ENCODE results near the gene FBXL4. TPM values are rescaled to one million over a fixed set of nuclear protein-coding genes. Genes with fewer than 3 reads are reported as not detected.

Gene FBXL4
- total and polyA plus RNA-seq, 8 donors, result 2.6 to 16.9 (median 11.1) TPM

- WGBS, 2 donors, result 14 to 15% methylated on average over 36 to 44 of the region's 44 CpGs
- no peak for TF ChIP-seq CTCF (IDR thresholded peaks at IDR 0.05)
- Histone ChIP-seq H3K27me3 (peaks cover 8 to 83% (median 22%) of the 10 kb centered on the region in 4 donors), H3K9me3 (no peaks in the 10 kb centered on the region), H3K4me1 (peaks cover 0 to 9% (median 8%) of the 10 kb centered on the region in 3 donors), H3K36me3 (no peaks in the 10 kb centered on the region), H3K27ac (no peak overlapping the region), H3K4me3 (no peak overlapping the region)
- ATAC-seq (no peak), DNase-seq (peak in 3 of 6 donors; percentile 25 to 70 (median 62)), FAIRE-seq (no peak)
- intact Hi-C loops (cut with DNase I), result loop anchor here in 2 of 3 donors (10.0 kb wide), 2 partner anchors 1338 to 1348 kb away; no protein-coding TSS in a partner anchor
Observed at GRCh38 chr6:98842342-98843180, 105.2 kb downstream of the FBXL4 start.

GRCh38 chr6:98841621-98842341 lies 106.0 kb downstream of the FBXL4 start:
- peaks cover 15 to 83% (median 24%) of the 10 kb centered on the region in 4 donors for H3K27me3 ChIP-seq
- intact Hi-C loops (cut with DNase I), result loop anchor here in 2 of 3 donors (10.0 kb wide), 2 partner anchors 1337 to 1347 kb away; no protein-coding TSS in a partner anchor

GRCh38 chr6:98840996-98841513 lies 106.7 kb downstream of the FBXL4 start:
- ATAC-seq, result no peak
- FAIRE-seq, result no peak
- intact Hi-C loops (cut with DNase I), result loop anchor here in 2 of 3 donors (10.0 kb wide), 2 partner anchors 1336 to 1346 kb away; no protein-coding TSS in a partner anchor
- Histone ChIP-seq H3K27me3 (peaks cover 12 to 85% (median 29%) of the 10 kb centered on the region in 4 donors), H3K4me1 (peaks cover under 1 to 9% (median 8%) of the 10 kb centered on the region in 3 donors), H3K4me3 (no peak overlapping the region), H3K27ac (no peak overlapping the region), H3K36me3 (no peaks in the 10 kb centered on the region), H3K9me3 (no peaks in the 10 kb centered on the region)
- no peak for DNase-seq
- no peak for TF ChIP-seq CTCF (IDR thresholded peaks at IDR 0.05)

More at GRCh38 chr6:98841621-98842341, 106.0 kb downstream of the FBXL4 start:
- no peak for TF ChIP-seq CTCF (IDR thresholded peaks at IDR 0.05)
- no peak overlapping the region for H3K4me3 ChIP-seq
- DNase-seq (no peak), FAIRE-seq (no peak), ATAC-seq (no peak)
- H3K36me3 ChIP-seq, result no peaks in the 10 kb centered on the region
- H3K9me3 ChIP-seq, result no peaks in the 10 kb centered on the region
- 45 to 49% methylated on average over 9 of the region's 9 CpGs for WGBS, 2 donors
- no peak overlapping the region for H3K27ac ChIP-seq
- H3K4me1 ChIP-seq, result peaks cover 0 to 9% (median 8%) of the 10 kb centered on the region in 3 donors

- DNase-seq (no peak), ATAC-seq (no peak), FAIRE-seq (no peak)
- no peak for TF ChIP-seq CTCF (IDR thresholded peaks at IDR 0.05)
- Histone ChIP-seq H3K4me3 (no peak overlapping the region), H3K9me3 (no peaks in the 10 kb centered on the region), H3K27ac (no peak overlapping the region), H3K27me3 (peaks cover 9 to 88% (median 34%) of the 10 kb centered on the region in 4 donors), H3K36me3 (no peaks in the 10 kb centered on the region), H3K4me1 (peaks cover 7 to 9% (median 9%) of the 10 kb centered on the region in 3 donors)
- 60 to 69% methylated on average over 6 of the region's 6 CpGs for WGBS, 2 donors
- intact Hi-C loops (cut with DNase I), result loop anchor here in 2 of 3 donors (10.0 kb wide), 2 partner anchors 1336 to 1346 kb away; no protein-coding TSS in a partner anchor
Observed at GRCh38 chr6:98840385-98840784, 107.4 kb downstream of the FBXL4 start.
